Upper lobe of left lung (tissue), 6 donors: ENCODE data around the gene BIRC6. TPM values are rescaled to one million over a fixed set of nuclear protein-coding genes. Genes with fewer than 3 reads are reported as not detected.
"Not testable (repeated sequence)": the region's sequence is repeated elsewhere in the genome, so short reads cannot be mapped to it uniquely, and the experiment has no call there.

Source experiments
- ATAC-seq, 2 donors: fragments of 200-7000 bp; cut with Tn5 transposase; one replicate each; pipeline ENCODE4 v1.9.1; 2022; ENCODE audit warnings: mild to moderate bottlenecking in 2 of 2, moderate library complexity in 2 of 2; ENCODE audit not compliant: low FRiP score in 2 of 2
- DNase-seq, 2 donors: peaks; one replicate each; pipeline ENCODE4 v3.0.0-alpha.2; 2019 to 2020
- H3K27ac ChIP-seq, 4 donors: fragments of 200-600 bp; sonication (generic); one replicate each; pipeline ENCODE4 v1.5.1; 2016 to 2019
- H3K27me3 ChIP-seq, 4 donors: fragments of 200-600 bp; sonication (generic); one replicate each; pipeline ENCODE4 v1.5.1; 2017 to 2019
- H3K36me3 ChIP-seq, 4 donors: fragments of 200-600 bp; sonication (generic); one replicate each; pipeline ENCODE4 v1.5.1; 2016 to 2019
- H3K4me1 ChIP-seq, 4 donors: fragments of 200-600 bp; sonication (generic); one replicate each; pipeline ENCODE4 v1.5.1; 2018 to 2019
- H3K4me3 ChIP-seq, 4 donors: fragments of 200-600 bp; sonication (generic); one replicate each; pipeline ENCODE4 v1.5.1; 2017 to 2019; ENCODE audit warnings: mild to moderate bottlenecking in 2 of 4, moderate library complexity in 1 of 4
- H3K9me3 ChIP-seq, 4 donors: fragments of 200-600 bp; sonication (generic); one replicate each; pipeline ENCODE4 v1.5.1; 2018 to 2019
- CTCF ChIP-seq, 6 experiments: fragments of 450-650 bp in 4 of 6; fragments of 200-600 bp in 2 of 6; sonication (generic) in 2 of 6; IDR thresholded peaks; one replicate each; pipeline ENCODE4 v1.5.1; 2016 to 2019; ENCODE audit warnings: antibody characterized with exemption in 6 of 6
- EP300 ChIP-seq, 4 donors: sonication (generic); formaldehyde crosslinking; IDR thresholded peaks; one replicate each; pipeline ENCODE4 v1.5.1; 2017; ENCODE audit warnings: antibody characterized with exemption in 4 of 4, control low read depth in 2 of 4
- POLR2A ChIP-seq, 4 donors: fragments of 450-650 bp; IDR thresholded peaks; one replicate each; pipeline ENCODE4 v1.5.1; 2016 to 2017; ENCODE audit warnings: antibody characterized with exemption in 4 of 4, mild to moderate bottlenecking in 2 of 4
- POLR2AphosphoS5 ChIP-seq, 2 donors: sonication (generic); formaldehyde crosslinking; IDR thresholded peaks; one replicate each; pipeline ENCODE4 v1.5.1; 2017; ENCODE audit warnings: antibody characterized with exemption in 2 of 2
- WGBS, 2 donors: methylation state at CpG; one replicate each; pipeline ENCODE4 v1.1.5; 2017 to 2018; 5-methylcytosine and 5-hydroxymethylcytosine counted together
- total RNA-seq, 6 donors: library from RNA; depleted of rRNA in 4 of 6; stranded (reverse); fragments of >200 nt in 4 of 6; gene quantifications; one replicate each; pipeline versions ENCODE4 v1.1.0 to v1.2.1, GENCODE V29; 2016 to 2021
- donor health status: DM: no; HTN: no; CAD: no; lungs with moderate emphysema.
- donor health status: DM: no; HTN: yes; CAD: no; lungs with severe emphysema.

Gene BIRC6
- total RNA-seq, 6 donors from 2014 or later, result 60.4 to 198 (median 101) TPM

GRCh38 chr2:32358111-32358482 lies 1.3 kb downstream of the BIRC6 start:
- Histone ChIP-seq H3K4me3 (peak overlapping the region; percentile 53 to 90 (median 74)), H3K27ac (peak overlapping the region; percentile 90 to 96 (median 94)), H3K9me3 (no peaks in the 10 kb centered on the region), H3K4me1 (peaks cover 25 to 38% (median 29%) of the 10 kb centered on the region in 4 donors), H3K36me3 (no peaks in the 10 kb centered on the region), H3K27me3 (no peaks in the 10 kb centered on the region)
- 5 to 18% methylated on average over 7 to 16 of the region's 16 CpGs for WGBS, 2 donors
- TF ChIP-seq POLR2AphosphoS5 (IDR thresholded peaks at IDR 0.05) (no peak), CTCF (IDR thresholded peaks at IDR 0.05) (no peak), EP300 (IDR thresholded peaks at IDR 0.05) (no peak), POLR2A (IDR thresholded peaks at IDR 0.05) (no peak)
- DNase-seq (peak in 1 of 2 donors; percentile 49), ATAC-seq (no peak)

GRCh38 chr2:32360416-32360815 lies 3.6 kb downstream of the BIRC6 start:
- Histone ChIP-seq H3K4me3 (no peak overlapping the region), H3K27me3 (no peaks in the 10 kb centered on the region), H3K27ac (no peak overlapping the region), H3K4me1 (peaks cover 30 to 56% (median 40%) of the 10 kb centered on the region in 4 donors), H3K36me3 (no peaks in the 10 kb centered on the region), H3K9me3 (no peaks in the 10 kb centered on the region)
- ATAC-seq (no peak), DNase-seq (no peak)
- TF ChIP-seq POLR2A (IDR thresholded peaks at IDR 0.05) (no peak), CTCF (IDR thresholded peaks at IDR 0.05) (no peak), POLR2AphosphoS5 (IDR thresholded peaks at IDR 0.05) (no peak), EP300 (IDR thresholded peaks at IDR 0.05) (no peak)
- WGBS, 2 donors, result 84% methylated on average over 4 of the region's 4 CpGs

- WGBS, 2 donors, result 90 to 100% methylated on average over 2 of the region's 2 CpGs
- not testable (repeated sequence) for H3K27ac ChIP-seq, H3K4me3 ChIP-seq, H3K27me3 ChIP-seq, H3K36me3 ChIP-seq, ATAC-seq, DNase-seq, H3K9me3 ChIP-seq
- H3K4me1 ChIP-seq, result peaks cover 41 to 58% (median 53%) of the 10 kb centered on the region in 4 donors
Observed at GRCh38 chr2:32362997-32363396, 6.2 kb downstream of the BIRC6 start.

GRCh38 chr2:32363597-32363996 lies 6.8 kb downstream of the BIRC6 start:
- 66 to 69% methylated on average over 2 of the region's 2 CpGs for WGBS, 2 donors

GRCh38 chr2:32364290-32364689 lies 7.5 kb downstream of the BIRC6 start:
- not testable (repeated sequence) for H3K4me3 ChIP-seq, H3K36me3 ChIP-seq, H3K9me3 ChIP-seq, ATAC-seq, H3K27ac ChIP-seq, H3K27me3 ChIP-seq
- DNase-seq, result peak in 1 of 2 donors; percentile 52
- peaks cover 32 to 53% (median 47%) of the 10 kb centered on the region in 4 donors for H3K4me1 ChIP-seq
- WGBS, 2 donors, result 90 to 94% methylated on average over 9 of the region's 9 CpGs

More at GRCh38 chr2:32363597-32363996, 6.8 kb downstream of the BIRC6 start:
- Histone ChIP-seq H3K4me3 (no peak overlapping the region), H3K27me3 (no peaks in the 10 kb centered on the region), H3K9me3 (no peaks in the 10 kb centered on the region), H3K4me1 (peaks cover 39 to 56% (median 50%) of the 10 kb centered on the region in 4 donors), H3K36me3 (no peaks in the 10 kb centered on the region), H3K27ac (no peak overlapping the region)
- ATAC-seq, result no peak
- no peak for DNase-seq
- TF ChIP-seq EP300 (IDR thresholded peaks at IDR 0.05) (no peak), CTCF (IDR thresholded peaks at IDR 0.05) (no peak), POLR2A (IDR thresholded peaks at IDR 0.05) (no peak), POLR2AphosphoS5 (IDR thresholded peaks at IDR 0.05) (no peak)

- not testable (repeated sequence) for H3K9me3 ChIP-seq, ATAC-seq, H3K4me3 ChIP-seq, DNase-seq, H3K36me3 ChIP-seq, H3K27ac ChIP-seq, H3K27me3 ChIP-seq
- 92 to 98% methylated on average over 3 of the region's 3 CpGs for WGBS, 2 donors
- peaks cover 20 to 46% (median 37%) of the 10 kb centered on the region in 4 donors for H3K4me1 ChIP-seq
Observed at GRCh38 chr2:32365679-32366078, 8.9 kb downstream of the BIRC6 start.
